Jurkat, Clone E6-1 (cell line): Measurements from ENCODE around the gene CLEC2L.

Source experiments
- DNase-seq: peaks from one replicate; pipeline ENCODE4 v3.0.0-alpha.2; 2011; ENCODE audit warnings: low read depth, low spot score
- H3K4me3 ChIP-seq: 2 replicates; pipeline ENCODE4 v1.5.1; 2011; ENCODE audit warnings: mild to moderate bottlenecking, low read length, control low read depth, moderate library complexity

CLEC2L gene

DNA sequence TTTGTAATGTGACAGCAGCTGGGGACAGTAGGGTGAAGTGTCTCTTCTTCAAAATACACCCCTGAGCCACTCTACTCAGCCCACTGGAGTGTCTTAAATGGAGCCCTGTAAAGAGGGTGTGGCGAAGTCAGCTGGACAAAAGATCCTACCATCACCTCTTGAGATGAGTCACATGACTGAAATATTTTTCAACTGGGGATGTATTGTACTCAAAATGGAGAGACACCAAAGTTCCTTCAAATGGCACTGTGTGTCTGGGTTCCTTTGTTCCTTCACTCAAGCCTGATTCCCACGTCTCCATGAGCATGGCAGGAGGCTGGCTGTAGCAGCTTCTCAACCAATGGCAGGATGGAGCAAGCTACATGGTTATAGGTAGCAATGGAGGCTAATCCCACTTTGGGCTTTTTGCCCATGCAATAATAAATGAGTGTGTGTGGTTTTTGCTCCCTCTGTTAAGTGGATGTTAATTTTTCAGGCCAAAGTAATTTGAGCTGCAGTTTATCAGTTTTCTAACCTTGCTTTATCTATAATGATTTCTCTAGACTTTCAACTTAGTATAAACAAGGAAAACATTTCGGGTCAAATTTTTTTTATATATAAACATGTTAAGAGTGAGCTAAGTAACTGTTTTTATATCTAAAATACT, 68.2 kb downstream of the CLEC2L start:
- DNase-seq = no peak

GRCh38 chr7:139592801-139593461, 69.4 kb downstream of the CLEC2L start:
- DNase-seq = no peak

More for the DNA sequence above, 68.2 kb downstream of the CLEC2L start:
- no peak overlapping the region for H3K4me3 ChIP-seq

DNA sequence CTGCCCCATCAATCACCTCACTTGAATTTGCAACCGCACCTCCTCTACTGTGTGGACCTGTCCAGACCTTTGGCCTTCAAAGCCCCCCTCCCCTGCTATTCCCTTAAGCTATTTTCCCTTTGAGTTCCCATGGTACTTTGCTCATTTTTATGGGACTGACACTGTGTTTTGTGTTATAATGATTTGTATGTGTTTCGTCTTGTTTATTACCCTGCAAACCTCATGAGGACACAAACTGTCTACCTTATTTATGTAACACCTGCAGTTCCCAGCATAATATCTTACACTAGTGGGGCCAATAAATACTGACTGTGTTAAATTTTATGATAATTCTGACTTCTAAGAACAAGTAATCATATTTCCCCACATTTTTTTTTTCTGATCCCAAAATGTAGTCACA, 70.6 kb downstream of the CLEC2L start:
- H3K4me3 ChIP-seq = no peak overlapping the region
- no peak for DNase-seq

More at GRCh38 chr7:139592801-139593461, 69.4 kb downstream of the CLEC2L start:
- H3K4me3 ChIP-seq = no peak overlapping the region
